Stimulated activated CD4-positive, alpha-beta T cell treated with anti-CD3 and anti-CD28 coated beads, Interleukin-1b, Interleukin-23, amount 100 ng/mL, for 4 hours (primary cell): Measurements from ENCODE around the gene MYL9.
"Not testable (repeated sequence)": the region's sequence is repeated elsewhere in the genome, so short reads cannot be mapped to it uniquely, and the experiment has no call there.

ENCODE experiments used
- DNase-seq, 2 donors: peaks; one replicate each; pipeline ENCODE4 v3.0.0-alpha.2; 2020; ENCODE audit warnings: low read depth in 2 of 2

MYL9 gene

GRCh38 chr20:36549628-36549941, 8.3 kb downstream of the MYL9 start:
- DNase-seq = no peak

GRCh38 chr20:36549942-36550789, 8.8 kb downstream of the MYL9 start:
- no peak for DNase-seq

- no peak for DNase-seq
These were observed 9.5 kb downstream of the MYL9 start for GRCh38 chr20:36550790-36551299.

GRCh38 chr20:36555248-36555647, 13.9 kb downstream of the MYL9 start:
- DNase-seq = no peak

GRCh38 chr20:36562724-36563123, 21.4 kb downstream of the MYL9 start:
- no peak for DNase-seq

GRCh38 chr20:36563374-36563773, 22.1 kb downstream of the MYL9 start:
- no peak for DNase-seq

GRCh38 chr20:36564078-36564725, 22.9 kb downstream of the MYL9 start:
- DNase-seq = not testable (repeated sequence)

- not testable (repeated sequence) for DNase-seq
These were observed 23.4 kb downstream of the MYL9 start for GRCh38 chr20:36564726-36565121.

- DNase-seq = no peak
These were observed 24.2 kb downstream of the MYL9 start for GRCh38 chr20:36565520-36565919.

- no peak for DNase-seq
These were observed 28.6 kb downstream of the MYL9 start for GRCh38 chr20:36569847-36570429.

- no peak for DNase-seq
These were observed 30.5 kb downstream of the MYL9 start for GRCh38 chr20:36571564-36572504.

- DNase-seq = peak; percentile 49 to 58
These were observed 31.4 kb downstream of the MYL9 start for GRCh38 chr20:36572701-36573102.

- peak; percentile 86 to 87 for DNase-seq
These were observed 31.9 kb downstream of the MYL9 start, which contains the start of gene TGIF2 for GRCh38 chr20:36573103-36573797. TSS of gene TGIF2 (plus strand) at chr20:36573597. CDS start at chr20:36578775, 5,178 bp downstream.

GRCh38 chr20:36573798-36574365, 32.6 kb downstream of the MYL9 start:
- peak in 1 of 2 donors; percentile 40 for DNase-seq

GRCh38 chr20:36574366-36575135, 33.2 kb downstream of the MYL9 start:
- peak; percentile 49 to 55 for DNase-seq

GRCh38 chr20:36576081-36576445, 34.7 kb downstream of the MYL9 start:
- DNase-seq = no peak

- DNase-seq = no peak
These were observed 37.2 kb downstream of the MYL9 start for GRCh38 chr20:36578356-36579041.

- no peak for DNase-seq
These were observed 38.8 kb downstream of the MYL9 start for GRCh38 chr20:36579996-36580545.

- DNase-seq = no peak
These were observed 41.0 kb downstream of the MYL9 start for GRCh38 chr20:36582322-36582721.
